ENCODE data around the gene DNMT3B. TPM values are rescaled to one million over a fixed set of nuclear protein-coding genes. Genes with fewer than 3 reads are reported as not detected.

The DNMT3B gene
- total and polyA plus RNA-seq, 2 experiments from 2014 or later, result 711 to 2,222 TPM

- no peak for TF ChIP-seq CTCF (conservative IDR thresholded peaks at IDR 0.05; ENCODE audit: low read depth in 2 of 2)
- no peak for TF ChIP-seq EZH2phosphoT487 (IDR thresholded peaks at IDR 0.05; ENCODE audit: unreplicated experiment)
- no peak for TF ChIP-seq POLR2AphosphoS5 (IDR thresholded peaks at IDR 0.05; ENCODE audit: low read depth)
- no peak for TF ChIP-seq STAT1 (IDR thresholded peaks at IDR 0.05; ENCODE audit: unreplicated experiment)
- no peak for TF ChIP-seq JUNB (IDR thresholded peaks at IDR 0.05; ENCODE audit: unreplicated experiment)
- no peak for TF ChIP-seq ETS1 (IDR thresholded peaks at IDR 0.05)
- TF ChIP-seq CREB1 (CRISPR knock-in tag; IDR thresholded peaks at IDR 0.05; ENCODE audit: low read depth), result no peak
Measured at GRCh38 chr20:32832664-32833063, 70.5 kb downstream of the DNMT3B start (continued).

- no peak overlapping the region for H3K27ac ChIP-seq (ENCODE audit: low read depth)
- peaks cover 92% of the 10 kb centered on the region for H3K79me2 ChIP-seq (replicated peaks; ENCODE audit: insufficient read depth)
- Mint-ChIP-seq H3K27ac (no peak overlapping the region), H3K4me1 (no peaks in the 10 kb centered on the region; the same call in 2 of the 3 replicates), H3K36me3 (ENCODE audit: low read depth) (peaks cover 87% of the 10 kb centered on the region), H3K4me3 (no peak overlapping the region), H3K9me3 (no peaks in the 10 kb centered on the region), H3K27me3 (ENCODE audit: insufficient read depth, low read depth, poor library complexity) (peaks cover 6% of the 10 kb centered on the region)
- TF ChIP-seq ZNF462 (CRISPR knock-in tag; IDR thresholded peaks at IDR 0.05) (no peak), STAT1 (IDR thresholded peaks at IDR 0.05; ENCODE audit: unreplicated experiment) (no peak), REST (IDR thresholded peaks at IDR 0.05; ENCODE audit: unreplicated experiment) (no peak), EZH2phosphoT487 (IDR thresholded peaks at IDR 0.05; ENCODE audit: unreplicated experiment) (no peak)
- H2AFZ ChIP-seq, result no peak overlapping the region
- no peak overlapping the region for H3K4me2 ChIP-seq
- no peak for ATAC-seq
- no peaks in the 10 kb centered on the region for H3K27me3 ChIP-seq (ENCODE audit: insufficient read depth)
- H3K36me3 ChIP-seq (ENCODE audit: insufficient read depth), result peaks cover 73% of the 10 kb centered on the region
- H3K9me2 ChIP-seq (ENCODE audit: insufficient read depth), result no peaks in the 10 kb centered on the region
- H3K4me3 ChIP-seq, result no peak overlapping the region
- no peaks in the 10 kb centered on the region for H3K4me1 ChIP-seq (ENCODE audit: insufficient read depth)
- H4K20me1 ChIP-seq (replicated peaks; ENCODE audit: insufficient read depth), result peaks cover 29% of the 10 kb centered on the region
- H3F3A ChIP-seq (replicated peaks; ENCODE audit: low read depth), result peaks cover 24% of the 10 kb centered on the region
- no peak for DNase-seq (ENCODE audit: low spot score)
Measured at GRCh38 chr20:32834972-32835371, 72.8 kb downstream of the DNMT3B start.

Data from GM23338 (cell line).